GM12875 (cell line): Measurements from ENCODE around the gene KBTBD13.
"Not testable (repeated sequence)": the region's sequence is repeated elsewhere in the genome, so short reads cannot be mapped to it uniquely, and the experiment has no call there.

ENCODE experiments used
- H3K4me3 ChIP-seq: one replicate; pipeline ENCODE4 v1.5.1; 2011; ENCODE audit warnings: low read depth, low read length, control low read depth
- CTCF ChIP-seq: IDR thresholded peaks from 2 replicates; pipeline ENCODE4 v1.5.1; 2011; ENCODE audit warnings: low read depth, mild to moderate bottlenecking, control low read depth, inconsistent platforms, low read length, moderate library complexity, borderline replicate concordance; ENCODE audit not compliant: insufficient read depth

KBTBD13 gene

GRCh38 chr15:65094294-65094995, 17.9 kb downstream of the KBTBD13 start:
- H3K4me3 ChIP-seq, result no peak overlapping the region
- TF ChIP-seq CTCF, result no peak

GRCh38 chr15:65095011-65095746, 18.6 kb downstream of the KBTBD13 start:
- no peak for TF ChIP-seq CTCF
- no peak overlapping the region for H3K4me3 ChIP-seq

GRCh38 chr15:65095747-65096104, 19.2 kb downstream of the KBTBD13 start:
- TF ChIP-seq CTCF, result no peak
- no peak overlapping the region for H3K4me3 ChIP-seq

GRCh38 chr15:65096481-65097385, 20.2 kb downstream of the KBTBD13 start:
- no peak overlapping the region for H3K4me3 ChIP-seq
- no peak for TF ChIP-seq CTCF

- no peak overlapping the region for H3K4me3 ChIP-seq
- TF ChIP-seq CTCF, result no peak
Measured at GRCh38 chr15:65097651-65098263, 21.2 kb downstream of the KBTBD13 start.

- no peak overlapping the region for H3K4me3 ChIP-seq
- TF ChIP-seq CTCF, result no peak
Measured at GRCh38 chr15:65099336-65099735, 22.8 kb downstream of the KBTBD13 start.

GRCh38 chr15:65099801-65100200, 23.3 kb downstream of the KBTBD13 start:
- H3K4me3 ChIP-seq, result not testable (repeated sequence)
